GM18867 (cell line): ENCODE data around the gene TMEM271.

Experiments used
- ATAC-seq: cut with Tn5 transposase; IDR thresholded peaks from one replicate; pipeline ENCODE4 v1.9.1; 2021; ENCODE audit warnings: mild to moderate bottlenecking, moderate library complexity; ENCODE audit not compliant: unreplicated experiment

The TMEM271 gene

GRCh38 chr4:576245-576821, at the start of gene TMEM271:
Gene TMEM271 (minus strand): TSS chr4:576295. CDS start chr4:576062, 233 bp downstream.
- ATAC-seq, result no peak

GRCh38 chr4:625631-626161, 49.6 kb upstream of the TMEM271 start:
- ATAC-seq, result no peak

GRCh38 chr4:624705-625590, 48.9 kb upstream of the TMEM271 start, which contains the start of gene PDE6B:
Gene PDE6B (plus strand): TSS chr4:625573. CDS start chr4:625627, 54 bp downstream.
- no peak for ATAC-seq

- ATAC-seq, result no peak
These were observed 47.9 kb upstream of the TMEM271 start for GRCh38 chr4:623914-624566.

GRCh38 chr4:622996-623913, 47.2 kb upstream of the TMEM271 start:
- ATAC-seq, result no peak

- ATAC-seq, result no peak
These were observed 46.2 kb upstream of the TMEM271 start for GRCh38 chr4:622071-622995.

GRCh38 chr4:621296-622070, 45.4 kb upstream of the TMEM271 start:
- no peak for ATAC-seq

- no peak for ATAC-seq
These were observed 44.8 kb upstream of the TMEM271 start for GRCh38 chr4:620851-621261.

- ATAC-seq, result no peak
These were observed 44.1 kb upstream of the TMEM271 start for GRCh38 chr4:620201-620600.

GRCh38 chr4:617644-618641, 41.8 kb upstream of the TMEM271 start:
- ATAC-seq, result no peak

- ATAC-seq, result no peak
These were observed 41.0 kb upstream of the TMEM271 start for GRCh38 chr4:616911-617643.

GRCh38 chr4:616091-616490, 40.0 kb upstream of the TMEM271 start:
- ATAC-seq, result no peak

GRCh38 chr4:613126-613525, 37.0 kb upstream of the TMEM271 start:
- ATAC-seq, result no peak

- no peak for ATAC-seq
These were observed 36.6 kb upstream of the TMEM271 start for GRCh38 chr4:612749-613125.

GRCh38 chr4:612052-612748, 36.1 kb upstream of the TMEM271 start:
- no peak for ATAC-seq
